GM12874 (cell line): ENCODE measurements around the gene CNTN5.

Experiments
- TF ChIP-seq, protein P1 (sequence below): IDR thresholded peaks from 2 replicates; pipeline ENCODE4 v1.5.1; 2011; ENCODE audit warnings: low read depth, mild to moderate bottlenecking, control low read depth, low read length, moderate library complexity; ENCODE audit not compliant: insufficient read depth

Gene CNTN5

DNA sequence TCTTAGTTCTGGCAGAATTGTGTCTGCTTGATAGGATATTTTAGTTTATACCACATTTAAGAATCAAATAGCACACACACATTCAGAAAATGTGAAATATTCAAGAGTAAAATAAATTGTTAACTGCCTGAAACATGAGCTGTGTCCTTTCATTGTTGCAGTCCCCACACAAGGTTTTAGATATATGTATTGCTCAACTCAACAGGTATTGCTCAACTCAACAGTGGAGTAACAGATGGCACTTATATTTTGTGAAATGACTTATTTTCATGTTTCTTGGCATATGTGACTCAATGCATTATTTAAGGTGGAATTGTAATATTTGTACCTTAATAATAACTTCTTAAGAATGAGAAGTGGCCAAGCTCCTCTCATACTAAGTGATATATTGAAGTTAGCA is 760.3 kb downstream of the CNTN5 start:
- TF ChIP-seq, protein P1, sequence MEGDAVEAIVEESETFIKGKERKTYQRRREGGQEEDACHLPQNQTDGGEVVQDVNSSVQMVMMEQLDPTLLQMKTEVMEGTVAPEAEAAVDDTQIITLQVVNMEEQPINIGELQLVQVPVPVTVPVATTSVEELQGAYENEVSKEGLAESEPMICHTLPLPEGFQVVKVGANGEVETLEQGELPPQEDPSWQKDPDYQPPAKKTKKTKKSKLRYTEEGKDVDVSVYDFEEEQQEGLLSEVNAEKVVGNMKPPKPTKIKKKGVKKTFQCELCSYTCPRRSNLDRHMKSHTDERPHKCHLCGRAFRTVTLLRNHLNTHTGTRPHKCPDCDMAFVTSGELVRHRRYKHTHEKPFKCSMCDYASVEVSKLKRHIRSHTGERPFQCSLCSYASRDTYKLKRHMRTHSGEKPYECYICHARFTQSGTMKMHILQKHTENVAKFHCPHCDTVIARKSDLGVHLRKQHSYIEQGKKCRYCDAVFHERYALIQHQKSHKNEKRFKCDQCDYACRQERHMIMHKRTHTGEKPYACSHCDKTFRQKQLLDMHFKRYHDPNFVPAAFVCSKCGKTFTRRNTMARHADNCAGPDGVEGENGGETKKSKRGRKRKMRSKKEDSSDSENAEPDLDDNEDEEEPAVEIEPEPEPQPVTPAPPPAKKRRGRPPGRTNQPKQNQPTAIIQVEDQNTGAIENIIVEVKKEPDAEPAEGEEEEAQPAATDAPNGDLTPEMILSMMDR: no peak

DNA sequence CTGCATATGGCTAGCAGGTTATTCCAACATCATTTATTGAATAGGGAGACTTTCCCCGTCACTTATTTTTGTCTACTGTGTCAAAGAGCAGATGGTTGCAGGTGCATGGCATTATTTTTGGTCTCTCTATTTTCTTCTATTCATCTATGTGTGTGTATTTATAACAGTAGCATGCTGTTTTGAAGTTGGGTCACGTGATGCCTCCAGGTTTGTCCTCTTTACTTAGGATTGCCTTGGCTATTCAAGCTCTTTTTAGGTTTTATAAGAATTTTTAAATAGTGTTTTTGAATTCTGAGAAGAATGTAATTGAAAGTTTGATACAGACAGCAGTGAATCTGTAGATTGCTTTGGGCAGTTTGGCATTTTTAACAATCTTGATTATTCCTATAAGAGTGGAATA is 770.6 kb downstream of the CNTN5 start:
- TF ChIP-seq, protein P1: no peak

GRCh38 chr11:99795999-99796398 is 775.2 kb downstream of the CNTN5 start:
- TF ChIP-seq, protein P1: no peak

DNA sequence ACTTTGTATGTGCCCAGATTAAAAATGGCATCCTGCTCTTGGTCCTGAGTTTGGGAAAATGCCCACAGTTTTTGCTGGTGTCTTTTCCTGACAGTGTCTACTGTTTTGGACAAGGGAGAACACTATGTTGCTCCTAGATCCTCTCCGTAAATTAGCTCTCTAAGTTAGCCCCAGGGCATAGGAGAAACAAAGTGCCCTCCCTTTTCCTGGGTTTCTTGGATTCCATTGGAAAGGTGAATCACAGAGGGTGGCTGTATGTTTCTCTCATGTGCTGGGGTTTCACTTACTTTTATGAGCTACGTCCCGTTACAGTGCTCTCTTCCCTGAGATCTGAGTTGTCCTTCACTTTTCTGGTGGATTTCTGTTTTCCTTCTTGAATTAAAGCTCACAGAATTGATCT is 782.8 kb downstream of the CNTN5 start:
- TF ChIP-seq, protein P1: no peak

DNA sequence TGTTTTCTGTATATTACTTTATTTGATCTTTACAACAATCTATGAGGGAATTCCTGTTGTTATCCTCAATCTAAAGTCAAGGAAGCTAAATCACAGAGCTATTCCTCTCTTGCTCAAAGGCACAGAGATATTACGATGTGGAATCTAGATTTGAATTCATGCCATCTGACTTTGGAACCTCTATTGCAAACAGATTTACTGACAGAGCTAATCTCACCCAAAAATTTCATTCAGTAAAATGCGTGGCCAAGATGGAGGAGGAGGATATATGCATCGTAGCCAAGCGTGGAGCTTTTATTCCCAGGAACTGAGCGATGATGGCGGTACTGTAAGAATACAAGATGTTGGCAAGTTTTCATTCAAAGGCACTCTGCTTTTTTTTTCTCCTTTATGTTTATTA is 791.8 kb downstream of the CNTN5 start:
- TF ChIP-seq, protein P1: no peak

GRCh38 chr11:99814021-99814420 is 793.3 kb downstream of the CNTN5 start:
- TF ChIP-seq, protein P1: no peak

DNA sequence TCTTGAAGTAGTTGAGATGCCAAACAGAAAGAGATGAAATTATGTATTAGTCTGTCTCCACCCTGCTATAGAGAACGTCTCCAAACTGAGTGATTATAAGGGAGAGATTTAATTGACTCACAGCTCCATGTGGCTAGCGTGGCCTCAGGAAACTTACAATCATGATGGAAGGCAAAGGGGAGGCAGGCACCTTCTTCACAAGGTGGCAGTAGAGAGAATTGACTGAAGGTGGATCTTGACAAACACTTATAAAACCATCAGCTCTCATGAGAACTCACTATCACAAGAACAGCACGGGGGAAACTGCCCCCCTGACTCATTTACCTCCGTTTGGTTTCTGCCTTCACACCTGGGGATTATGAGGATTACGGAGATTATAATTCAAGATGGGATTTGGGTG is 794.0 kb downstream of the CNTN5 start:
- TF ChIP-seq, protein P1: no peak

GRCh38 chr11:99818991-99819390 is 798.2 kb downstream of the CNTN5 start:
- TF ChIP-seq, protein P1: no peak
